Endothelial cell (in vitro differentiated cells): ENCODE measurements around the gene RIMBP2. TPM values are rescaled to one million over a fixed set of nuclear protein-coding genes. Genes with fewer than 3 reads are reported as not detected.

Experiments used
- DNase-seq: peaks from one replicate; pipeline ENCODE4 v3.0.0; 2021; ENCODE audit warnings: low spot score
- H3K27ac Mint-ChIP-seq: one replicate; pipeline ENCODE4 v1.8.0; 2021; ENCODE audit warnings: mixed read lengths, inconsistent platforms; ENCODE audit not compliant: unreplicated experiment
- H3K27me3 Mint-ChIP-seq: one replicate; pipeline ENCODE4 v1.8.0; 2021; ENCODE audit warnings: mild to moderate bottlenecking, moderate library complexity, mixed read lengths, inconsistent platforms; ENCODE audit not compliant: unreplicated experiment
- H3K36me3 Mint-ChIP-seq: one replicate; pipeline ENCODE4 v1.8.0; 2021; ENCODE audit warnings: mild to moderate bottlenecking, low read depth, mixed read lengths, inconsistent platforms; ENCODE audit not compliant: unreplicated experiment
- H3K4me1 Mint-ChIP-seq: one replicate; pipeline ENCODE4 v1.8.0; 2021; ENCODE audit warnings: mild to moderate bottlenecking, mixed read lengths, inconsistent platforms; ENCODE audit not compliant: unreplicated experiment
- H3K4me3 Mint-ChIP-seq: one replicate; pipeline ENCODE4 v1.8.0; 2021; ENCODE audit warnings: mild to moderate bottlenecking, mixed read lengths, inconsistent platforms; ENCODE audit not compliant: unreplicated experiment
- H3K9me3 Mint-ChIP-seq: one replicate; pipeline ENCODE4 v1.8.0; 2021; ENCODE audit warnings: mixed read lengths, inconsistent platforms; ENCODE audit not compliant: unreplicated experiment
- CTCF ChIP-seq: fragments of 200-600 bp; sonication (generic); IDR thresholded peaks from one replicate; pipeline ENCODE4 v1.5.0; 2021; ENCODE audit warnings: antibody characterized with exemption; ENCODE audit not compliant: unreplicated experiment
- total RNA-seq: library from RNA; stranded (reverse); fragmentation: NEBNext Ultra II Directional; extraction: Animal tissue kit (Norgen Biotek cat#: 25700); gene quantifications from one replicate; pipeline ENCODE4 v1.2.1, GENCODE V29; 2021; ENCODE audit not compliant: unreplicated experiment

Gene RIMBP2
- total RNA-seq, 1 donor from 2014 or later: 1.4 TPM

GRCh38 chr12:130557886-130558765, 158.0 kb downstream of the RIMBP2 start:
- peaks cover 3% of the 10 kb centered on the region for H3K27me3 Mint-ChIP-seq
- no peaks in the 10 kb centered on the region for H3K4me1 Mint-ChIP-seq
- peaks cover 6% of the 10 kb centered on the region for H3K36me3 Mint-ChIP-seq
- H3K27ac Mint-ChIP-seq: no peak overlapping the region
- H3K4me3 Mint-ChIP-seq: no peak overlapping the region
- DNase-seq: no peak
- TF ChIP-seq CTCF: no peak
- H3K9me3 Mint-ChIP-seq: no peaks in the 10 kb centered on the region

- no peak overlapping the region for H3K4me3 Mint-ChIP-seq
- H3K9me3 Mint-ChIP-seq: no peaks in the 10 kb centered on the region
Observed at GRCh38 chr12:130557201-130557600, 158.9 kb downstream of the RIMBP2 start.

GRCh38 chr12:130556486-130557055, 159.5 kb downstream of the RIMBP2 start:
- no peak for DNase-seq
- no peaks in the 10 kb centered on the region for H3K4me1 Mint-ChIP-seq
- no peak overlapping the region for H3K27ac Mint-ChIP-seq
- no peak overlapping the region for H3K4me3 Mint-ChIP-seq
- H3K36me3 Mint-ChIP-seq: peaks cover 6% of the 10 kb centered on the region
- H3K27me3 Mint-ChIP-seq: peaks cover 3% of the 10 kb centered on the region
- no peak for TF ChIP-seq CTCF
- no peaks in the 10 kb centered on the region for H3K9me3 Mint-ChIP-seq

More at GRCh38 chr12:130557201-130557600, 158.9 kb downstream of the RIMBP2 start:
- Mint-ChIP-seq H3K4me1 (no peaks in the 10 kb centered on the region), H3K36me3 (peaks cover 6% of the 10 kb centered on the region), H3K27ac (no peak overlapping the region), H3K27me3 (peaks cover 3% of the 10 kb centered on the region)
- no peak for DNase-seq
- TF ChIP-seq CTCF: no peak

- Mint-ChIP-seq H3K27ac (no peak overlapping the region), H3K36me3 (peaks cover 6% of the 10 kb centered on the region), H3K4me1 (no peaks in the 10 kb centered on the region), H3K27me3 (peaks cover 3% of the 10 kb centered on the region), H3K4me3 (no peak overlapping the region), H3K9me3 (peaks cover 1% of the 10 kb centered on the region)
- TF ChIP-seq CTCF: no peak
- no peak for DNase-seq
Observed at GRCh38 chr12:130555628-130556485, 160.2 kb downstream of the RIMBP2 start.
